HL-60 (cell line): Measurements from ENCODE around the gene KCNH1.

Experiments used
- DNase-seq, 2 experiments: peaks; one replicate each; pipeline ENCODE4 v3.0.0-alpha.2; 2010 to 2020; ENCODE audit warnings: low read depth in 1 of 2, low spot score in 1 of 2
- H3K27ac ChIP-seq: fragments of 250-450 bp; sonication (Bioruptor Pico); replicated peaks from 2 replicates; pipeline ENCODE4 v1.5.1; 2020; ENCODE audit warnings: mild to moderate bottlenecking, moderate library complexity
- H3K27me3 ChIP-seq: fragments of 250-450 bp; sonication (Bioruptor Pico); 2 replicates; pipeline ENCODE4 v1.5.1; 2021; ENCODE audit warnings: mild to moderate bottlenecking, moderate library complexity; ENCODE audit not compliant: insufficient read depth, poor library complexity, severe bottlenecking
- H3K4me3 ChIP-seq: replicated peaks from 2 replicates; pipeline ENCODE4 v1.5.1; 2011; ENCODE audit warnings: mild to moderate bottlenecking, control low read depth, low read length; ENCODE audit not compliant: insufficient read depth
- CTCF ChIP-seq: IDR thresholded peaks from one replicate; pipeline ENCODE4 v1.5.1; 2011; ENCODE audit warnings: low read length, control low read depth, inconsistent platforms; ENCODE audit not compliant: insufficient read depth
- GABPA ChIP-seq: IDR thresholded peaks from 2 replicates; pipeline ENCODE4 v1.6.1; 2012; ENCODE audit warnings: low read depth
- POLR2AphosphoS5 ChIP-seq: IDR thresholded peaks from 2 replicates; pipeline ENCODE4 v1.6.1; 2012; ENCODE audit warnings: low read depth
- SPI1 ChIP-seq: IDR thresholded peaks from 2 replicates; pipeline ENCODE4 v1.6.1; 2012; ENCODE audit warnings: low read depth, mild to moderate bottlenecking, borderline replicate concordance
- TF ChIP-seq, protein P1 (sequence below): IDR thresholded peaks from 2 replicates; pipeline ENCODE4 v1.6.1; 2012; ENCODE audit warnings: low read depth; ENCODE audit not compliant: insufficient replicate concordance

Gene KCNH1

GRCh38 chr1:210629276-210629675, 504.7 kb downstream of the KCNH1 start:
- Histone ChIP-seq H3K27ac (no peak overlapping the region), H3K27me3 (no peaks in the 10 kb centered on the region), H3K4me3 (no peak overlapping the region)
- no peak for TF ChIP-seq GABPA
- no peak for TF ChIP-seq CTCF
- TF ChIP-seq SPI1: no peak
- TF ChIP-seq, protein P1, sequence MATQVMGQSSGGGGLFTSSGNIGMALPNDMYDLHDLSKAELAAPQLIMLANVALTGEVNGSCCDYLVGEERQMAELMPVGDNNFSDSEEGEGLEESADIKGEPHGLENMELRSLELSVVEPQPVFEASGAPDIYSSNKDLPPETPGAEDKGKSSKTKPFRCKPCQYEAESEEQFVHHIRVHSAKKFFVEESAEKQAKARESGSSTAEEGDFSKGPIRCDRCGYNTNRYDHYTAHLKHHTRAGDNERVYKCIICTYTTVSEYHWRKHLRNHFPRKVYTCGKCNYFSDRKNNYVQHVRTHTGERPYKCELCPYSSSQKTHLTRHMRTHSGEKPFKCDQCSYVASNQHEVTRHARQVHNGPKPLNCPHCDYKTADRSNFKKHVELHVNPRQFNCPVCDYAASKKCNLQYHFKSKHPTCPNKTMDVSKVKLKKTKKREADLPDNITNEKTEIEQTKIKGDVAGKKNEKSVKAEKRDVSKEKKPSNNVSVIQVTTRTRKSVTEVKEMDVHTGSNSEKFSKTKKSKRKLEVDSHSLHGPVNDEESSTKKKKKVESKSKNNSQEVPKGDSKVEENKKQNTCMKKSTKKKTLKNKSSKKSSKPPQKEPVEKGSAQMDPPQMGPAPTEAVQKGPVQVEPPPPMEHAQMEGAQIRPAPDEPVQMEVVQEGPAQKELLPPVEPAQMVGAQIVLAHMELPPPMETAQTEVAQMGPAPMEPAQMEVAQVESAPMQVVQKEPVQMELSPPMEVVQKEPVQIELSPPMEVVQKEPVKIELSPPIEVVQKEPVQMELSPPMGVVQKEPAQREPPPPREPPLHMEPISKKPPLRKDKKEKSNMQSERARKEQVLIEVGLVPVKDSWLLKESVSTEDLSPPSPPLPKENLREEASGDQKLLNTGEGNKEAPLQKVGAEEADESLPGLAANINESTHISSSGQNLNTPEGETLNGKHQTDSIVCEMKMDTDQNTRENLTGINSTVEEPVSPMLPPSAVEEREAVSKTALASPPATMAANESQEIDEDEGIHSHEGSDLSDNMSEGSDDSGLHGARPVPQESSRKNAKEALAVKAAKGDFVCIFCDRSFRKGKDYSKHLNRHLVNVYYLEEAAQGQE: no peak
- DNase-seq: no peak

- TF ChIP-seq CTCF: no peak
- TF ChIP-seq GABPA: no peak
- no peak for TF ChIP-seq POLR2AphosphoS5
- TF ChIP-seq, protein P1: no peak
- TF ChIP-seq SPI1: no peak
- no peak overlapping the region for H3K4me3 ChIP-seq
- no peaks in the 10 kb centered on the region for H3K27me3 ChIP-seq
- H3K27ac ChIP-seq: no peak overlapping the region
- DNase-seq: no peak
Measured at GRCh38 chr1:210627755-210628154, 506.2 kb downstream of the KCNH1 start.
